ENCODE data around the gene CLRN1.

Gene CLRN1

GRCh38 chr3:150878996-150879575 lies 93.4 kb downstream of the CLRN1 start:
- DNase-seq (ENCODE audit: low read depth, low spot score): no peak
- H3K27ac ChIP-seq: no peak overlapping the region

GRCh38 chr3:150878290-150878689 lies 94.2 kb downstream of the CLRN1 start:
- no peak overlapping the region for H3K27ac ChIP-seq
- no peak for DNase-seq (ENCODE audit: low read depth, low spot score)

GRCh38 chr3:150877303-150877702 lies 95.2 kb downstream of the CLRN1 start:
- no peak for DNase-seq (ENCODE audit: low read depth, low spot score)
- H3K27ac ChIP-seq: no peak overlapping the region

- DNase-seq (ENCODE audit: low read depth, low spot score): no peak
- H3K27ac ChIP-seq: no peak overlapping the region
Measured at GRCh38 chr3:150876611-150877265, 95.8 kb downstream of the CLRN1 start.
